Fibroblast of the conjunctiva (primary cell): Measurements from ENCODE around the gene ADAMTS14.
"Not testable (repeated sequence)": the region's sequence is repeated elsewhere in the genome, so short reads cannot be mapped to it uniquely, and the experiment has no call there.

Experiments
- DNase-seq: peaks from one replicate; pipeline ENCODE4 v3.0.0-alpha.2; 2010; ENCODE audit warnings: low read depth

Gene ADAMTS14

DNA sequence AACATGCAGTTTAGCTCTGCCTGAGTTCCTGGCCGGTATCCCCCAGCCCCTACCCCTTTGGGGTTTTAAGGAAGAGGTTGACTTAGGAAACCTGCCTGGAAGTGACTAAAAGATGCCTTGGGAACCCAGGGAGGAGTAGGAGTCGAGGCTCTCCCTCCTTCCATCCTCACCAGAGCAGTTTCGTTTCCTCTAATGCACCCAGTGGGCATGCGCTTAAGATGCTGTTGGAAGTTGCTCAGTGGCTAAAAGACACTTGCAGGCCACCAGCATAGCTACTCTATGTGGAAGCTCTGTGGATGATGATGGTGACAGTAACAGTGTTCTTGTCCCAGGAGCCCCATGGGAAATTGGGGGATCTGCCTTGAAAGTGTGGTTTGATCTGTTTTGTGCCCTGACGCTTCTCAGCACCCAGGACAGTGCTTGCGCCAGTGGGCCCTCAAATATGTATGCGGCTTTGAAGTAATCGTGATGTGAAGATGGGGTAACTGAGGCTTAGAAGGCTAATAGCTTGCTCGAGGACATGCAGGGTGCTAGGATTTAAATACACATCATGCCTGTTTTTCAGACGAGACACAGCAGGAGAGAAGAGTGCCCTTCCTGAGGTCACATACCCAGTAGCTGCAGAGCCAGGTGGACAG, 80.8 kb downstream of the ADAMTS14 start:
- DNase-seq = no peak

DNA sequence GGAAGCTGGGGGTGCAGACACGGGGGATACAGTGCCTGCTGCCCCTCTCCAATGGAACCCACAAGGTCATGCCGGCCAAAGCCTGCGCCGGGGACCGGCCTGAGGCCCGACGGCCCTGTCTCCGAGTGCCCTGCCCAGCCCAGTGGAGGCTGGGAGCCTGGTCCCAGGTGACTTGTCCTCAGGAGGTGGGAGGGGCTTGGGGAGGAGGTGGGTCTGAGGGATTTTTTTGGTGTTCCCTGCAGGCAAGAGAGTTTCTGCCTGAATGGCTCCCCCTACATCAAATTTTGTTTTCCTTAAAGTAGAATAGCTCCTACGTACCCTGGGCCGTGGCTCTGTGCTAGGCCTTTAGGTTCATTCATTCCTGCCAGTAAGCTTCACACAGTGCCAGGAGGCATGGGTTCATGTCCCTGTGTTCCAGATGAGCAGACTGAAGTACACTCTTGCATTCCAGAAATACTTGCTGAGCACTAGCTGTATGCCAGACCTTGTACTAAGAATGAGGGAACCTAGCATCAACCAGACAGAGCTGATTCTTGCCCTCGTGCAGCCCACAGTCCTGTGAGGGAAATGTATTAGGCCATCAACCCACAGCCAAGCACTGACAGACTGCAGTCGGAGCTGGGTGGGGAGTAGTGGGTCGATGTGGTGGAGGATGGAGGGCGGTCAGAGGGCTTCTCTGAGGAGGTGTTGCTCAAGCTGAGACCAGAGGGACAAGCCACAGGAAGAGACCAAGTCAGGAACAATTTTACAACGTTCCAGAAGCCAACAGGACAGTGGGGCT, 81.7 kb downstream of the ADAMTS14 start:
- DNase-seq = no peak

DNA sequence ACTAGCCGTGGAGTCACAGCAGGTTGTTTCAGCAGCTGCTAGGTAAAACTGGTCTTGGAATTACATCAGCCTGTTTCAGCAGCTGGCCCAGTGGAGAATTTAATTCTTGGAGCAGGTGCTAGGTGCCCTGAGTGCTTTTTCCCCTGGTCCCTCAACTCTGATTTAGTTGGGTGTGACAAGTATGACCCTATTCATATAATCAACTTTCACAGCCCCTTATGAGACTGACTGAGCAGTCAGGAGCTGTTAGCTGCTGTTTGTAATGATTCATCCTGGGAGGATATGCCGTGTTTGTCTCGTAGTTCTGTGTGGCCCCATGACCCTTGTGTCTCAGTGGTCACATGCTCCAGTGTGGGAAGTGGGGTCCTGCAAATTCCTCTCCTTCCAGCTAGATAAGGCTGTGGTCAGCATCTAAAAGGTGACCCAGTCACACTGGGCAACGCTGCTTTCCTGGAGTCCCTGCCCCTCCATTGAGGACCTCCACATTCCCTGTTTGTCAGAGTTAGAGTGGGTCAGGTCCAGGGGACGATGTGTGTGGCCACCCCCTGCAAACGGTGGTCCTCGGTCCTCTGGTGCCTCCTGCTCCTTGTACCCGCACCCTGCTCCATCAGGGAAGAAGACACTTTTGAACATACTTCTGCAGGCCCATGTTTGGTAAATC, 84.5 kb downstream of the ADAMTS14 start:
- no peak for DNase-seq

DNA sequence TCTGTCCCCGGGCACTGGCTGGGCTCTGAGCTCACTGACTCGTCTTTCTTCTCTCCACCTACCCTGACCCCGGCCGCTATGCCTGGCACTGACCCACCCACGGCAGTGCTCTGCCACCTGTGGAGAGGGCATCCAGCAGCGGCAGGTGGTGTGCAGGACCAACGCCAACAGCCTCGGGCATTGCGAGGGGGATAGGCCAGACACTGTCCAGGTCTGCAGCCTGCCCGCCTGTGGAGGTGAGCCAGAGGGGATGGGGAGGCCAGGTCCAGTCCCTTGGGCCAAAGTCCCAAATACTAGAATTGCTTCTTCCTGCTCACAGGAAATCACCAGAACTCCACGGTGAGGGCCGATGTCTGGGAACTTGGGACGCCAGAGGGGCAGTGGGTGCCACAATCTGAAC, 85.5 kb downstream of the ADAMTS14 start:
- no peak for DNase-seq

DNA sequence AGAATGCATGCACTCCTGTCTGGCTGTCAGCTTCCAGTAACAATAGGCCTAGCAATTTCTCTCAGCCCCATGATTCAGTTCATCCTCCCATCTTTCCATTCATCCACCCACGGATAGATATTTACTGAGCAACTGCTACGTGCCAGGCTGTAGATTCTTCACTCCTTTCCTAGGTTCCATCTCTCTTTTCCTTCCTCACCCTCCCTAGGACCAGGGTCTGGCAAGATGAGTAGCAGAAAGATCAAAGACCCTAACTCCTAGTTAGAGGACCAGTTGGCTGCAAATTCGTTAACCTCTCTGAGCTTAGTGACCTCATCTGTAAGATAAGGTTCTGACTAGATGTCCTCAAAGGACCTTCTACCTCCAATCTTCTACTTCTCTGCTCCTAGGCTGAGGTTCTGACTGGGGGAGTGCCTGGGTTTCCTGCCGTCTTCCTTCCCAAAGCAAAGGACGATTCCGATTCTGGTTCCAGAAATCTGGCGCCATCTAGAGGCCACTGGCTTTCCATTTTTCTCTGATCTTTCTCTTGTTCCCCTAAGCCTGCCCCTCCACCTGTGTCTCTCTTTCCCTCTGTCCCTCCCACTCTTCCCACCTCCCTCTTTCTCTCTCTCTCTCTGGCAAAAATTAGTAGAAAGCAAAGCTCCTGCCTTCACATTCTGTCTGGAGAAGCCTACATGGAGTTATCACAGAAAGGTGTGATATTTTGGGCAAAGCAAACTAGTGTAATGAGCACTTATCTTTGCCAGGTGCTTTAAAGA, 86.6 kb downstream of the ADAMTS14 start:
- peak; percentile 51 for DNase-seq

DNA sequence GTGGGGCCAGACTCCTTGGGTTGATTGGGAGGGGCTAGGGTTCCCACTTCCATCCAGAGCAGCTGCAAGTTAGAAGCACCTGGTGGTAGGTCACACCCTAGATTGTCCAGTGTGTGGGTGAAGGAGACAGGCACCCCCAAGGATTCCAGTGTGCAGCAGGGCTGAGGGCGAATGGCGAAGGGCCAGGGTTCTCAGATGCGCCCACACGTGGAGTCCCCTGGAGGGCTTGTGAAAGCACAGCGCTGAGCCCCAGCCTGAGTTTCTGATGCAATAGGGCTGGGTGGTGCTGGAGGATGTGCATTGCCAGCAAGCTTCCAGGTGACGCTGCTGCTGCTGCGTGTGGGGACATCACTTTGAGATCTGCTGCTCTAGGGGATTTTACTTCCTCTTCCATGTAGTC, 87.5 kb downstream of the ADAMTS14 start:
- DNase-seq = no peak

DNA sequence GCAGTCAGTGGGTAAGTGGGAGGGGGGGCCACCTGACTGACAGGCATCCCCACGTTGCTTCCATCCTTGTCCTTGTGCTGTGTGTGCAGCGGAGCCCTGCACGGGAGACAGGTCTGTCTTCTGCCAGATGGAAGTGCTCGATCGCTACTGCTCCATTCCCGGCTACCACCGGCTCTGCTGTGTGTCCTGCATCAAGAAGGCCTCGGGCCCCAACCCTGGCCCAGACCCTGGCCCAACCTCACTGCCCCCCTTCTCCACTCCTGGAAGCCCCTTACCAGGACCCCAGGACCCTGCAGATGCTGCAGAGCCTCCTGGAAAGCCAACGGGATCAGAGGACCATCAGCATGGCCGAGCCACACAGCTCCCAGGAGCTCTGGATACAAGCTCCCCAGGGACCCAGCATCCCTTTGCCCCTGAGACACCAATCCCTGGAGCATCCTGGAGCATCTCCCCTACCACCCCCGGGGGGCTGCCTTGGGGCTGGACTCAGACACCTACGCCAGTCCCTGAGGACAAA, 88.0 kb downstream of the ADAMTS14 start:
- DNase-seq = no peak

DNA sequence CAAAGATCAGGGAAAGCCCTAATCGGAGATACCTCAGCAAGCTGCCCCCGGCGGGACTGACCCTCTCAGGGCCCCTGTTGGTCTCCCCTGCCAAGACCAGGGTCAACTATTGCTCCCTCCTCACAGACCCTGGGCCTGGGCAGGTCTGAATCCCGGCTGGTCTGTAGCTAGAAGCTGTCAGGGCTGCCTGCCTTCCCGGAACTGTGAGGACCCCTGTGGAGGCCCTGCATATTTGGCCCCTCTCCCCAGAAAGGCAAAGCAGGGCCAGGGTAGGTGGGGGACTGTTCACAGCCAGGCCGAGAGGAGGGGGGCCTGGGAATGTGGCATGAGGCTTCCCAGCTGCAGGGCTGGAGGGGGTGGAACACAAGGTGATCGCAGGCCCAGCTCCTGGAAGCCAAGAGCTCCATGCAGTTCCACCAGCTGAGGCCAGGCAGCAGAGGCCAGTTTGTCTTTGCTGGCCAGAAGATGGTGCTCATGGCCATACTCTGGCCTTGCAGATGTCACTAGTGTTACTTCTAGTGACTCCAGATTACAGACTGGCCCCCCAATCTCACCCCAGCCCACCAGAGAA, 88.8 kb downstream of the ADAMTS14 start:
- no peak for DNase-seq

DNA sequence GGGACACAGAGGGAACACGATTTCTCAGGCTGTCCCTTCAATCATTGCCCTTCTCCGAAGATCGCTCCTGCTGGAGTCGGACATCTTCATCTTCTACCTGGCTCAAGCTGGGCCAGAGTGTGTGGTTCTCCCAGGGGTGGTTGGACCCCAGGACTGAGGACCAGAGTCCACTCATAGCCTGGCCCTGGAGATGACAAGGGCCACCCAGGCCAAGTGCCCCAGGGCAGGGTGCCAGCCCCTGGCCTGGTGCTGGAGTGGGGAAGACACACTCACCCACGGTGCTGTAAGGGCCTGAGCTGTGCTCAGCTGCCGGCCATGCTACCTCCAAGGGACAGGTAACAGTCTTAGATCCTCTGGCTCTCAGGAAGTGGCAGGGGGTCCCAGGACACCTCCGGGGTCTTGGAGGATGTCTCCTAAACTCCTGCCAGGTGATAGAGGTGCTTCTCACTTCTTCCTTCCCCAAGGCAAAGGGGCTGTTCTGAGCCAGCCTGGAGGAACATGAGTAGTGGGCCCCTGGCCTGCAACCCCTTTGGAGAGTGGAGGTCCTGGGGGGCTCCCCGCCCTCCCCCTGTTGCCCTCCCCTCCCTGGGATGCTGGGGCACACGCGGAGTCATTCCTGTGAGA, 89.5 kb downstream of the ADAMTS14 start:
- DNase-seq = no peak

DNA sequence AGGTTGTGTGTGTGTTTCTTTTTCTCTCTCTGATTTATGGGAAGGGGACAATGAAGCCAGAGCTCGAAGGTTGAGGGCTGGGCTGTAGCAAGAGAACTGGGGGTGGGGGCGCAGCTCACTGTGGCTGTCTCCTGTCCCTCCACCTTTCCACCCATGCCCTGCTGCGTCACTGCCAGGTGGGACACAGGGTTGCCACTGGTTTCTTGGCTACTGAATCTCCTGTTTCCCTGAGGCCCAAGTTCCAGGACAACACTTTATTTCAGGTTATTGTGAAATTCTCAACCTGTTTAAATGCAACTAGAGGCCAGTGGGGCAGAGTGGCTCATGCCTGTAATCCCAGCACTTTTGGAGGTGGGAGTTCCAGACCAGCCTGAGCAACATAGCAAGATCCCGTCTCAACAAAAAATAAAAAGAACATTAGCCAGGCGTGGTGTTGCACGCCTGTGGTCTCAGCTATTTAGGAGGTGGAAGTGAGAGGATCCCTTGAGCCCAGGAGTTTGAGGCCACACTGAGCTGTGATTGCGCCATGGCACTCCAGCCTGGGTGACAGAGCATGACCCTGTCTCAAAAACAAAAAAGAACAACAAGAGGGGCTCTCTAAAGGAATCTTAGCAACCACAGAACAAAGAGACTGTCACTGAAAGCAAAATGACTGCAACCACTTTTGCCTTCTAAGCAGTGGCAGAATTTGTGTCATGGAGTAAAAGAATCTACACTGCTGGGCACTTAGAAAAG, 90.3 kb downstream of the ADAMTS14 start:
- DNase-seq = no peak

DNA sequence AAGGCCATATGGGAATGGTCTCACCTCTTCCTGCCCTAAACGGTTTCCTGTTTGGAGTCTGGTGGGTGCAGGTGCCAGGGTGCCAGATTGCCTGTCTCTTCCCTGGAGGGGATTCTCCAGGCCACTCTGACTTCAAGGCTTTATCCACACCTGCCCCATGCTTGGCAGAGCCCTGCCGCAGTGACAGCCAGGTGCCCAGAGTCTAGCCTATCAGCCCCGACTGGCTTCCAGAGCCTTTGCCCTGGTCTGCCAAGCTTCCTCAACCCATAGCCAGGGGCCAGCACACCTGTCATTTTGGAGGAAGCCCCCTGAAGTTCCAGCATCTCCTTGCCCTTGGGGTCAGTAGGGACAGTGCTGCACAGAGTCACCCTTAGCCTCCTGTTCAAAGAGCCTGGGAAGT, 91.3 kb downstream of the ADAMTS14 start:
- no peak for DNase-seq

DNA sequence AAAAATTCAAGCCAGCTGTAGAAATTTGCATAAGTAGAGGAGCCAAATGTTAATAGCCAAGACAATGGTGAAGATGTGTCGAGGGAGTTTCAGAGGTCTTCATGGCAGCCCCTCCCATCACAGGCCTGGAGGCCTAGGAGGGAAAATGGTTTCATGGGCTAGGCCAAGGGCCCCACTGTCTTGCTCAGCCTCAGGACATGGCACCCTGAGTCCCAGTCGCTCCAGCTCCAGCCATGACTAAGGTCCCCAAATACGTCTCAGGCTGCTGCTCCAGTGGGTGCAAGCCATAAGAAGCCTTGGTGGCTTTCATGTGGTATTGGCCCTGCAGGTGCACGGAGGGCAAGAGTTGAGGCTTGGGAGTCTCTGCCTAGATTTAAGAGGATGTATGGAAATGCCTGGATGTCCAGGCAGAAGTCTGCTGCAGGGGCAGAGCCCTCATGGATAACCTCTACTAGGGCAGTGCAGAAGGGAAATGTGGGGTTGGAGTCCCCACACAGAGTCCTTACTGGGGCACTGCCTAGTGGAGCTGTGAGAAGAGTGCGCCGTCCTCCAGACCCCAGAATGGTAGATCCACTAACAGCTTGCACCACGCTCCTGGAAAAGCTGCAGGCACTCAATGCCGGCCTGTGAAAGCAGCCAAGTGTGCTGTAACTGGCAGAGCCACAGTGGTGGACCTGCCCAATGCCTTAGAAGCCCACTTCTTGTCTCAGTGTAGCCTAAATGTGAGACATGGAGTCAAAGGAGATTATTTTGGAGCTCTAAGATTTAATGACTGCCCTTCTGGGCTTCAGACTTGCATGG, 93.7 kb downstream of the ADAMTS14 start:
- no peak for DNase-seq

DNA sequence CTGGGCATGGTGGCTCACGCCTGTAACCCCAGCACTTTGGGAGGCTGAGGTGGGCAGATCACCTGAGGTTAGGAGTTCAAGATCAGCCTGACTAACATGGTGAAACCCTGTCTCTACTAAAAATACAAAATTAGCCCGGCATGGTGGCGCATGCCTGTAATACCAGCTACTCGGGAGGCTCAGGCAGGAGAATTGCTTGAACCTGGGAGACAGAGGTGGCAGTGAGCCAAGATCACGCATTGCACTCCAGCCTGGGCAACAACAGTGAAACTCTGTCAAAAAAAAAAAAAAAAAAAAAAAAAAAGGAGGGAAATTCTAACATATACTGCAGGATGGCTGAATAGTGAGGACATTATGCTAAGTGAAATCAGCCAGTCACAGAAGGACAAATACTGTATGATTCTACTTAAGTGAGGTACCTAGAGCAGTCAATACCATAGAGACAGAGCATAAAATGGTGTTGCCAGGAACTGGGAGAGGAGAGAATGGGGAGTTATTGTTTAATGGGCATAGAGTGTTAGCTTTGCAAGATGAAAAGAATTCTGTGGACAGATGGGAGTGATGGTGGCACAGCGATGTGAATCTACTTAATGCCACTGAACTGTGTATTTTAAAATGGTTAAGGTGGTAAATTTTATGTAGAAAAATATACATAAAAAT, 95.8 kb downstream of the ADAMTS14 start:
- DNase-seq = not testable (repeated sequence)

DNA sequence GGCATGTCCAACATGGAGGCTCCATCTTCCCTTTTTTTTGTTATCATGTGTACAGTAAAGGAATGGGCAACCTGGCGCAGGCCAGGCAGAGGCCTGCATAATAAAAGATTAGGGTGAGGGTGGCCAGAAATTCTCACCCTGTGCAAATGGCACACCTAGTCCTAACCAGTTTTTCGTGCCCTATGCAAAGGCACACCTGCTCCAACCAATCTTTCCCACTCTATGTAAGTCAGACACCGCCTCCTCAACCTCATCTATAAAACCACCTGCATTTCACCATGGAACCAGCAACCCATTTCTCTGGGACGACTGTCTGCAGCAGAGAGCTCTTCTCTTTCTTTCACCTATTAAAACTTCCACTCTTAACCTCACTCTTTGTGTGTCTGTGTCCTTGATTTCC, 96.8 kb downstream of the ADAMTS14 start:
- no peak for DNase-seq

DNA sequence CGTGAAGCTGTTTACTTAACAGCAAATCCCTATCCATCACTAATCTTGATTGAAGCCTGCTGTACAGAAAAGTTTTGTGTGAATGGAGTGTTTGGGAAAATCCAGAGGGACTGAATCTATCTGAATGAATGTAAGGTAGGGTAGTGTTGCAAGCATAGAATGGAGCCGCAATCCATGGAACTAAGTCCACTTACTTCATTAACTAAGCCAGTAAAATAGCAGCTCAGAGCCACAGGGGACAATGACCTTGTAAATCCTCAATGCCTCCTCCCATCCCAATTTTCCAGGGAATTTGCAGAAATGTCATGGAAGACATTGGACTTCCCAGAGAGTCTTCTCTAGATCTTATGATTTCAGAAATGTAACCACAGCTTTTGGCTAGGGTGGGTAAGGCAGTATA, 97.7 kb downstream of the ADAMTS14 start:
- no peak for DNase-seq

DNA sequence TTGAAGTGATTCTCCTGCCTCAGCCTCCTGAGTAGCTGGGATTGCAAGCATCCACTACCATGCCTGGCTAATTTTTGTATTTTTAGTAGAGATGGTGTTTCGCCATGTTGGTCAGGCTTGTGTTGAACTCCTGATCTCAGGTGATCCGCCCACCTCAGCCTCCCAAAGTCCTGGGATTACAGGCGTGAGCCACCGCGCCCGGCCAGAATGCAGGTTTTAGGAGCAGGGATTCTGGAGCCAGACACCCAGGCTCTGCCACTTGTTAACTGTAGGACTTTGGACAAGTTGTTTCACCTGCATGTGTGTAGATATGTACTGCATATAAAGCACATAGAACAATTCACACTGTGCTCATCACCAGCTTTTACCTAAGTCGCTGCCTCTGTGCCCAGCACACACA, 98.2 kb downstream of the ADAMTS14 start:
- not testable (repeated sequence) for DNase-seq

DNA sequence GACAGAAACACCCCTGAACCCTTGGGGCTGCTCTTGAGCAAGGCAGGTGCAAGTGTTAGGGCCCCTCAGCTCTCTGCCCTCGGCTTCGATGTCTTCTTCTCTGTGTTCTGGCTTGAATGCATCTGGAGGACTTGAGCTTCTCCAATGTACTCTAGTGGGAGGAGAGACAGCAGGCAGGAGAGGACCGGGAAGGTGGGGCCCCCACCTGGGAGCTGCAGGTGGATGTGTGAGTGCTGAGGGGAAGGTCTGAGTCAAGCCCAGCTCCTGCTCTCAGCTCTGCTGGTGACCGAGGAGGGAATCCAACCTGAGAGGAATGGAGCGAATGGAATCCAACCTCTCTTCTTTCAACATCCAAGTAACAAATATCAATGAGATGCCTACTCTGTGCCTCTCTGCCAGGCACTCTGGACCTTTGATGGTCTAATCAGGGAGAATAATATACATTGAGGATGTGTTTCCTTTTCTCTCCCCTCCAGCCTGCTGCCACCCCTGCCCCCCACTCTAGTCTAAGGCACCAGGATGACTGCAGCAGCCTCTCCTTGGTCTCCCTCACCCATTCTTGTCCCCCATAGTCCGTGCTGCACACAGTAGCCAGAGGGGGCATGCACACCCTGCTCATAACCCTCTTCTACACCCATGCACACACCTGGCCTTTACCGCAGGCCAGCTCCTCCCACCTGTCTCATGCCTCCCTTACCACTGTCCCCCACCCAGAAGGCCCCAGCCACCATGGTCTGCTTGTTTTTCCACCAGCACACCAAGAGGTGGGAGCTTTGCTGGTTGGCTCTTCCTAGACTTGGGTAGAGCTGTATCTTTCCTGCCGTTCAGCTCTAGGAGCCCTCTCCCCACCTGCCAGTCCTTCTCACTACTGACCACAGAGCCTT, 99.2 kb downstream of the ADAMTS14 start:
- no peak for DNase-seq

DNA sequence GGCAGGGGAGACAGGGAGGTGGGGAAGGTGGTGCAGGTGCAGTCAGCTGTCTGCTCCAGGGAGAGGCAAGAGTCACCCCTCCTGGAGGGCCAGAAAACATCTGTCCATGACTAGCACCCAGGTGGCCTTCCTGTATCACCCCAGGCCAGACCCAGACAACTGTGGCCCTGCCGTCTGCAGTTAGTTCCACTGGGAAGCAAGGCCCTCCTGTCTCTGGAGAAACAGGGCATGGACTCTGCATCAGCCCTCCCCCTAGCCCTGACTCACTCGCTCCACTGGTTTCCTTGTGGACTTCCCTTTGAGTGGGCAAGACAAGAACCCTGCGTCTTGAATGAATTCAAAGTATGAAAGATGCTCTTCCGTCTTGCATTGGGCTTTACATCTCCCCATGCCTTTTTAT, 100.3 kb downstream of the ADAMTS14 start:
- DNase-seq = no peak
